Stimulated activated CD8-positive, alpha-beta memory T cell treated with anti-CD3 and anti-CD28 coated beads, Interleukin-4, amount 100 ng/mL, for 4 hours (primary cell): ENCODE measurements around the gene TNFAIP3.
"Not testable (repeated sequence)": the region's sequence is repeated elsewhere in the genome, so short reads cannot be mapped to it uniquely, and the experiment has no call there.

Experiments
- DNase-seq, 2 donors: peaks; one replicate each; pipeline ENCODE4 v3.0.0-alpha.2; 2020; ENCODE audit warnings: low read depth in 2 of 2, low spot score in 1 of 2

TNFAIP3 gene

GRCh38 chr6:137844773-137845172, 22.3 kb upstream of the TNFAIP3 start:
- DNase-seq, result not testable (repeated sequence)

GRCh38 chr6:137845460-137845859, 21.6 kb upstream of the TNFAIP3 start:
- no peak for DNase-seq

DNA sequence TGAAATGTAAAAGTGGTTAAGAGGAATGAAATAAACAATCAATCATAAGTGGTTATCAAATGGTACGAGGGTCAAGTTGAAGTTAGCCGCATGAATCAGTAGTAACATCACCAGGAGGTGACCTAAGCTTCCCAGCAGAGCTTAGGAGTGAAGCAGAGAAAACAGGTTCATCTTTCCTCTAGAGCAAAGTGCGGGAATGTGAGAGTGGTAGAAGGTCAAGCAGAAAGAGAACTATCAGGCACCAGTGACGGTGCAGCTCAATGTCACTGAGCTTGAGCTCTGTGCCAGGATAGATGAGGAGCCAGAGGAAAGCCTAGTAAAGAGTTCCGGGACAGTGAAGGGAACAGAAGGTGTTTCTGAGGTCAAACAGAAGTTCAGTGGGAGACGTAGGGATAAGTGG, 20.8 kb upstream of the TNFAIP3 start:
- DNase-seq, result no peak

- DNase-seq, result no peak
Observed at GRCh38 chr6:137846772-137847313, 20.2 kb upstream of the TNFAIP3 start.

DNA sequence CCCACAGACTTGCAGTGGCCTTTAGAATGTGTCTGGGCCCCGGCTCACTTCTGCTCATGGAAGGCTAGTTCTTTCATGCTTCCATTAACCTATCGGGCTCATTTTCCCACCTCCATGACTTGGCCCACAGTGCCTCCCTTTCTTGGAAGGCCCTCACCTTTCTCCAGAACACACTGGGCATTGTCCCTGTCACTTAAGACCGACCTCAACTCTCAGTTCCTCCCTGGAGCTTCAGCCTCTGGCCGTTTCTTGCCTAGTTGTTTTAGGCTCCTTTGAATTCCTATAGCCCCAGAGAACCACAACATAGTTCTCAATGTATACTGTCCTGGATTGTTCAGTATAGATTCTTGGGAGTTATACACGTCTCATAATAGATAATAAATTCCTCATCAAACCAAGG, 19.3 kb upstream of the TNFAIP3 start:
- DNase-seq, result no peak

GRCh38 chr6:137848672-137849071, 18.4 kb upstream of the TNFAIP3 start:
- DNase-seq, result no peak

GRCh38 chr6:137849181-137849980, 17.7 kb upstream of the TNFAIP3 start:
- no peak for DNase-seq

DNA sequence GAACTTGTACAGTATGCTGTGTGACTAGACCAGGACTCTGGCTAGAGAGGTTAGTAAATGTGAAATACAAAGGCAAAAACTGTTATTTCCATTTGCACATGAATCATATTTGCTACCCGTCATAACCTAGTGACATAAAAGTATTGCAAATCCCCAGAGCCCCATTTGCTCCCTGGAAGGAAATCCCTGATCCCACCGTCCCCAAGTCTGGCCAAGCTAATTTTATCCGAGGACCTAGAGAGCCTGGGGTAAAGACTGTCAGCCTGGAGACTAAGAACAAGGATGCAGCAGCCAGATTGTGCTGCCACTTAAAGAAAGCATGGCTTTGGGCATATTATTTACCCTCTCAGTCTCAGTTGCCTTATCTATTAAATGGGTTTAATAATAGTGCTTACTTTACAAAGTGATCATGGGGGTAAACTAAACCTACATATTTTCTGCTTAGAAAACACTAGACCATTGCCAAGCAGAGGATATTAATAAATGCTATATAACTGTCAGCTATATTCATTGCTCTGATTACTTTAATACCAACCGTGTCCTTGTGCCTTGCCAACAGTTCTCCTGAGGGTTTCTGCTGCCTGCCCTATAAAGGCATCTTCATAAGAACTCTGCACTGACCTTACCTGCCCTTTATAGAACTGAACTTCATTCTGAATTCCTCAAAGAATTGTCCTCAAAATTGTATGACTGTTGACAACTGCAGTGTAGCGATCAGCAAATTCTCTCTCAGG, 16.9 kb upstream of the TNFAIP3 start:
- no peak for DNase-seq

- DNase-seq, result no peak
Observed at GRCh38 chr6:137850816-137851602, 16.1 kb upstream of the TNFAIP3 start.

GRCh38 chr6:137851669-137852068, 15.4 kb upstream of the TNFAIP3 start:
- DNase-seq, result no peak

- DNase-seq, result no peak
Observed at GRCh38 chr6:137852346-137852745, 14.7 kb upstream of the TNFAIP3 start.

GRCh38 chr6:137852811-137853210, 14.2 kb upstream of the TNFAIP3 start:
- no peak for DNase-seq

- no peak for DNase-seq
Observed at GRCh38 chr6:137853569-137854213, 13.4 kb upstream of the TNFAIP3 start.

DNA sequence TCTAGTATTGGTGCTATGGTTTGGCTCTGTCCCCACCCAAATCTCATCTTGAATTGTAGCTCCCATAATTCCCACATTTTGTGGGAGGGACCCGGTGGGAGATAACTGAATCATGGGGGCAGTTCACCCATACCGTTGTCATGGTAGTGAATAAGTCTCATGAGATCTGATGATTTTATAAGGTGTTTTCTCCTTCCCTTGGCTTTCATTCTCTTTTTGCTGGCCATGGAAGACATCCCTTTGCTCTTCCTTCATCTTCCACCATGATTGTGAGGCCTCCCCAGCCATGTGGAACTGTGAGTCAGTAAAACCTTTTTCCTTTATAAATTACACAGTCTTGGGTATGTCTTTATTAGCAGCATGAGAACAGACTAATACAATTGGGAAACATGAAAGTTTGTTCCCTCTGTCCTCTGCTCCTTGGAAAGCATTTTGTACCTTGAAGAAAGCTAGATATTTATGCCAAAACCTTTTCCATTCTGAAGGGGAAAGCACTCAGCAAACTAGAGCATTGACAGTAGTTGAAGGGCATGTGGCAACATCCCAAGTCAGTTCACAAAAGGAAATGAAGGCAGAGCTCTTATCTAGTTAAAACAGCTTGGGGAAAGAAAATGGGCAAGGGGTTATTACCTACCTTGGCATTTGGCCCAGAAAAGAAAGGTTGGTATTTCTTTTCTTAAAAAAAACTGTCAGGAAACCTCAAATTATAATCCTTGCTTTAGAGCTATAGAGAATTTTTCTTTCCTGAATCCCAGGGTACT, 10.7 kb upstream of the TNFAIP3 start:
- no peak for DNase-seq

GRCh38 chr6:137859025-137859424, 8.0 kb upstream of the TNFAIP3 start:
- no peak for DNase-seq

DNA sequence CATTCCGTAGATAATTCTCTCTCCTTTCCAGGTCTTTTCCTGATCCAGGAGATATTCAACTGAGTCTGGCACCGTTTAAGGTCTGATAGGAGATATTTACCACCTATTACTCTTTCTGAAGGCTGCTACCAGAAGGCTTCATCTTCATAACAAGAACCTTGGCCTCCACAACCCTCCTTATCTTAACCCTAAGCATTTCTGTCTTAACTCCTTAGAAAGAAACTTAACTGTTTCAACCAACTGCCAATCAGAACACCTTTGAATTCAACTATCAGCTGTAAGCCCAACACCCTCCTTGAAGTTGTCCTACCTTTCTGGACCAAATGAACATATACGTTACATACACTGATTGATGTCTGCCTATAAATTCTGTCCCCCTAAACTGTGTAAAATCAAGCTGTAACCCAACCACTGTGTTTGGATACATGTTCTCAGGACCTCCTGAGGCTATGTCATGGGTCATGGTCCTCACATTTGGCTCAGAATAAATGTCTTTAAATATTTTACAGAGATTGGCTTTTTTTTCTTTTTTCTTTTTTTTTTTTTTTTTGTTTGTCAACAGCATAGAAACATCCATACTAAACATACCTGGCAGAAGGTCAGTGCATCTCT, 6.6 kb upstream of the TNFAIP3 start:
- no peak for DNase-seq

DNA sequence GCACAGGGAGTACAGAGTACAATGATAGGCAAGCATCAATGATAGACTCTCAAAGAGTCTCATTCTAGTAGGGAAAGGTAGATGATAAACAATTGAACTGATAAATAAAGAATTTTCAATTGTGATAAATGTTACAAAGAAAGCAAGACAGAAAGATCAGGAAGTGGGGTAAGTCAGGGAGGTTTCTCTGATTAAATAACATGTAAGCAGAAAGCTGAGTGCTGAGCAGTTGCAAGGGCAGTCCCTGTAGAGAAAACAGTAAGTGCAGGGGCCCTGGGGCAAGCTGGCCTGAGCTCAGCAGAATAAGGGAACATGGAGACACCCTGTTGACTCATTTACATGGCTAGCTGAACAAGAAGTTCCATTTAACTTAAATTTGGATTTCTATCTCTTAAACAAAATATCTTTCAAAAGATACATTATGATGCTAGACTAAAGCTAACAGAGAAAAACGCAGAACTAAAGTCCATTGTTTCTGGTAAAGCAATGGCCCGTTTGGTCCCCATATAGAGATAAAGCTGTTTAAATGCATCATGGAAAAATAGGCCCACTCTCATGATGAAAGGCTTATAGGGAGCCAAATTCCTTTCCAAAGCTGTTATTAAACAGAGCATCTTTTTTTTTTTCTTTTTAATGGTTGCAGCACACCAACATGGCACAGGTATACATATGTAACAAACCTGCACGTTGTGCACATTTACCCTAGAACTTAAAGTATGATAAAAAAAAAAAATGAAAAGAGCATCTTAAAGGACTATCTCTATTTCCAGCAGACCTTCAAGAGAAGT, 5.3 kb upstream of the TNFAIP3 start:
- no peak for DNase-seq

GRCh38 chr6:137862419-137863090, 4.5 kb upstream of the TNFAIP3 start:
- no peak for DNase-seq
